ENCODE data around the gene SHROOM1.

GRCh38 chr5:132829742-132830435 is 558 bp downstream of the SHROOM1 start:
- TF ChIP-seq CTCF (IDR thresholded peaks at IDR 0.05; ENCODE audit: low read depth, low read length) (peak; percentile 64), MYC (IDR thresholded peaks at IDR 0.05; ENCODE audit: low read depth, low read length) (no peak)
